Activated CD4-positive, alpha-beta memory T cell treated with anti-CD3 and anti-CD28 coated beads for 36 hours (primary cell): ENCODE results near the gene HSPA12B. TPM values are rescaled to one million over a fixed set of nuclear protein-coding genes. Genes with fewer than 3 reads are reported as not detected.

Experiments
- CTCF ChIA-PET: fragments of 350-600 bp; sonication (Branson Sonifier 250); formaldehyde crosslinking; loops from one replicate; lab custom pipeline; 2021; ENCODE audit warnings: antibody characterized with exemption, inconsistent platforms; lab: Charles Lee
- POLR2A ChIA-PET: fragments of 350-600 bp; sonication (Branson Sonifier 250); formaldehyde crosslinking; loops from one replicate; lab custom pipeline; 2021; ENCODE audit warnings: antibody characterized with exemption; lab: Charles Lee
- DNase-seq: peaks from one replicate; pipeline ENCODE4 v3.0.0-alpha.2; 2020
- H3K27ac Mint-ChIP-seq: one replicate; pipeline ENCODE4 v1.8.0; 2021; ENCODE audit warnings: mixed read lengths
- H3K27me3 Mint-ChIP-seq: one replicate; pipeline ENCODE4 v1.8.0; 2021; ENCODE audit warnings: mixed read lengths
- H3K36me3 Mint-ChIP-seq: one replicate; pipeline ENCODE4 v1.8.0; 2021; ENCODE audit warnings: mixed read lengths
- H3K4me1 Mint-ChIP-seq: one replicate; pipeline ENCODE4 v1.8.0; 2021; ENCODE audit warnings: low read depth, mixed read lengths
- H3K4me3 Mint-ChIP-seq: one replicate; pipeline ENCODE4 v1.8.0; 2021; ENCODE audit warnings: mild to moderate bottlenecking, mixed read lengths
- H3K9me3 Mint-ChIP-seq: one replicate; pipeline ENCODE4 v1.8.0; 2021; ENCODE audit warnings: mixed read lengths
- intact Hi-C: fragments of 100-400 bp; cut with micrococcal nuclease; formaldehyde crosslinking; loops from one replicate; pipeline ENCODE4 v1.15.1; 2023
- total RNA-seq, 2 experiments: library from RNA; stranded (reverse); gene quantifications; one replicate each; pipeline ENCODE4 v1.2.3, GENCODE V29; 2021

Gene HSPA12B
- total RNA-seq, 2 experiments from 2014 or later, result not detected

DNA sequence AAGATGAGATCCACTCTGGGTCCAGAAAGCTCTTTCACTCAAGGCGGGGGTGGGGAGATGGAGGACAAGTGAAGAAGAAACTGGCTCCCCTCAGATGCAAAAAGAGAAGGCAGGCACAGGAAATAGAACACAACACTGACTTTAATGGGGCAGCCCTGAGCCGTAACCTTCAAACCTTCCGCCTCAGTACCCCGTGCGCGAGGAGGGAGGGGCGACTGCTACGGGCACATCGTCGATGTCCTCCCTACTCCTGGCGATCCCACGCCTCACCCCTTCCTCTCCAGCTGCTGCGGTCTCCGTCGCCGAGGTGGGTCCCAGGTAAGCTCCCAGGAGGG is 44.9 kb downstream of the HSPA12B start:
- ChIA-PET POLR2A (interaction anchor here (3.1 kb wide), 1 partner anchor 10 kb away, joined by 25 read pairs; the partner anchor contains the start of gene ADISSP), CTCF (interaction anchor here (1.7 to 3.5 kb wide), 4 partner anchors 9 to 308 kb away, joined by 4 to 30 read pairs (median 8); partner anchors contain the start of genes ADISSP and CENPB)
- H3K4me3 Mint-ChIP-seq, result peak overlapping the region; percentile 76
- no peaks in the 10 kb centered on the region for H3K9me3 Mint-ChIP-seq
- DNase-seq, result no peak
- H3K27me3 Mint-ChIP-seq, result peaks cover 12% of the 10 kb centered on the region
- H3K4me1 Mint-ChIP-seq, result peaks cover 31% of the 10 kb centered on the region
- no peak overlapping the region for H3K27ac Mint-ChIP-seq
- H3K36me3 Mint-ChIP-seq, result no peaks in the 10 kb centered on the region
- intact Hi-C loops, result no loop called here

- H3K27ac Mint-ChIP-seq, result no peak overlapping the region
- H3K27me3 Mint-ChIP-seq, result peaks cover 12% of the 10 kb centered on the region
- H3K9me3 Mint-ChIP-seq, result no peaks in the 10 kb centered on the region
- H3K36me3 Mint-ChIP-seq, result no peaks in the 10 kb centered on the region
- intact Hi-C loops, result no loop called here
- DNase-seq, result peak; percentile 63
- peaks cover 31% of the 10 kb centered on the region for H3K4me1 Mint-ChIP-seq
- peak overlapping the region; percentile 76 for H3K4me3 Mint-ChIP-seq
- ChIA-PET CTCF (interaction anchor here (1.3 to 3.5 kb wide), 6 partner anchors 9 to 67 kb away, joined by 3 to 30 read pairs (median 7); partner anchors contain the start of genes ADISSP, AP5S1 and CENPB), POLR2A (interaction anchor here (0.7 to 3.1 kb wide), 2 partner anchors 10 to 90 kb away, joined by 3 to 25 read pairs; partner anchors contain the start of gene ADISSP)
Measured at GRCh38 chr20:3777716-3778629, 45.5 kb downstream of the HSPA12B start.

DNA sequence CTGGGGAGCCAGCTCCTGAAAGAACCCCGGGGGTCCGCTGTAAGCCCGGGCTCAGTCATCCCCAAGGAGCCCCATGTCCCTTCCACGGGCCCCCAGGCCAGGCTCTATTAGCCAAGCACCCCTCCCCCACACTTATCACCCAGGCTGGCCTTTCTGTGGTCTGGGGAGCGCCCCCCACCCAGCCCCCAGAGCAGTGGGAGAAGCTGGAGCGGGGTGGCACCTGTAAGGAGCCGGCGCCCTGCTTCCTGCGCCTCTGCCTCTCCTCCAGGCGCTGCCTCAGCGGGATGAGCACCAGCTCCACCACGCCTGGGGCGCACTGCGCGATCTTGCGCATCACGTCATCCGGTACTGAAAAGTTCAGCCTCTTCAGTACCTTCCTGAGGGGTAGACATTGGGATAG is 46.5 kb downstream of the HSPA12B start:
- POLR2A ChIA-PET, result interaction anchor here (0.7 to 3.1 kb wide), 2 partner anchors 11 to 89 kb away, joined by 3 to 25 read pairs; partner anchors contain the start of gene ADISSP
- no peak for DNase-seq
- H3K27ac Mint-ChIP-seq, result no peak overlapping the region
- H3K4me1 Mint-ChIP-seq, result peaks cover 39% of the 10 kb centered on the region
- H3K27me3 Mint-ChIP-seq, result peaks cover 12% of the 10 kb centered on the region
- CTCF ChIA-PET, result interaction anchor here (1.0 to 3.5 kb wide), 6 partner anchors 8 to 41 kb away, joined by 3 to 30 read pairs (median 7); partner anchors contain the start of genes ADISSP, AP5S1 and CENPB
- no peaks in the 10 kb centered on the region for H3K36me3 Mint-ChIP-seq
- intact Hi-C loops, result no loop called here
- no peak overlapping the region for H3K4me3 Mint-ChIP-seq
- H3K9me3 Mint-ChIP-seq, result no peaks in the 10 kb centered on the region

GRCh38 chr20:3781153-3781910 is 48.8 kb downstream of the HSPA12B start, which contains the start of gene SPEF1:
TSS of gene SPEF1 (minus strand) at chr20:3781448. CDS start at chr20:3781287, 161 bp downstream.
- H3K4me3 Mint-ChIP-seq, result peak within 1 kb of the TSS; percentile 43
- ChIA-PET POLR2A (interaction anchor here (1.0 kb wide), 1 partner anchor 13 kb away, joined by 4 read pairs; the partner anchor contains the start of gene ADISSP), CTCF (interaction anchor here (0.7 to 2.2 kb wide), 4 partner anchors 13 to 304 kb away, joined by 3 to 10 read pairs (median 4); partner anchors contain the start of genes ADISSP and AP5S1)
- H3K27me3 Mint-ChIP-seq, result peaks cover 12% of the 10 kb centered on the region
- no peak within 1 kb of the TSS for H3K27ac Mint-ChIP-seq
- intact Hi-C loops, result loop anchor here (1.0 to 10.0 kb wide), 2 partner anchors 13 to 303 kb away; no protein-coding TSS in a partner anchor
- H3K36me3 Mint-ChIP-seq, result peaks cover 6% of the 10 kb centered on the region
- peaks cover 52% of the 10 kb centered on the region for H3K4me1 Mint-ChIP-seq
- no peaks in the 10 kb centered on the region for H3K9me3 Mint-ChIP-seq
- peak; percentile 68 for DNase-seq

GRCh38 chr20:3782597-3782996 is 50.1 kb downstream of the HSPA12B start:
- no peak for DNase-seq
- ChIA-PET POLR2A (no interaction called here), CTCF (interaction anchor here (2.2 to 10.4 kb wide), 2 partner anchors 14 to 34 kb away, joined by 10 to 180 read pairs; partner anchors contain the start of genes ADISSP and AP5S1)
- intact Hi-C loops, result loop anchor here (10.0 kb wide), 1 partner anchor 302 kb away; no protein-coding TSS in a partner anchor
- H3K27me3 Mint-ChIP-seq, result peaks cover 9% of the 10 kb centered on the region
- H3K4me1 Mint-ChIP-seq, result peaks cover 49% of the 10 kb centered on the region
- peaks cover 6% of the 10 kb centered on the region for H3K36me3 Mint-ChIP-seq
- H3K4me3 Mint-ChIP-seq, result no peak overlapping the region
- H3K9me3 Mint-ChIP-seq, result no peaks in the 10 kb centered on the region
- no peak overlapping the region for H3K27ac Mint-ChIP-seq

DNA sequence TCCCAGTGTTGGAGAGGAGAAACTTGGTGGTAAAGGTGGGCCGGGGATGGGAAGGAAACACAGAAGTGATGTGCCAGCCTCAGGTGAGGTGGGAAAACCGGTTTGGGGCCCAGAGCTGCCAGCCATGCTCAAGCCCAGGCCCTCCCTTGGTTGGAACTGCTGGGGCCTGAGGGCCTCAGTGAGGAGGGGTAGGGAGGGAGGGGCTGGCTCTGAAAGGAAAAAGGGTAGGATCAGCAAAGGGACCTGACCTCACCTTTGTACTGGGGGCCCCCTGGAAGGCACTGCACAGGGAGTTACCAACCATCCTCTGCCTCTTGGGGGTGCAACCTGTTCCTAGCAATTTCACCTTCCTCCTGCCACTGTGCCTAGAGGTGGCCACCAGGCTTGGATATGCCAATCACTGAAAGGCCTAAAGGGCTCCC is 50.6 kb downstream of the HSPA12B start:
- Mint-ChIP-seq H3K27ac (no peak overlapping the region), H3K4me1 (peaks cover 50% of the 10 kb centered on the region)
- intact Hi-C loops, result loop anchor here (10.0 kb wide), 1 partner anchor 302 kb away; no protein-coding TSS in a partner anchor

DNA sequence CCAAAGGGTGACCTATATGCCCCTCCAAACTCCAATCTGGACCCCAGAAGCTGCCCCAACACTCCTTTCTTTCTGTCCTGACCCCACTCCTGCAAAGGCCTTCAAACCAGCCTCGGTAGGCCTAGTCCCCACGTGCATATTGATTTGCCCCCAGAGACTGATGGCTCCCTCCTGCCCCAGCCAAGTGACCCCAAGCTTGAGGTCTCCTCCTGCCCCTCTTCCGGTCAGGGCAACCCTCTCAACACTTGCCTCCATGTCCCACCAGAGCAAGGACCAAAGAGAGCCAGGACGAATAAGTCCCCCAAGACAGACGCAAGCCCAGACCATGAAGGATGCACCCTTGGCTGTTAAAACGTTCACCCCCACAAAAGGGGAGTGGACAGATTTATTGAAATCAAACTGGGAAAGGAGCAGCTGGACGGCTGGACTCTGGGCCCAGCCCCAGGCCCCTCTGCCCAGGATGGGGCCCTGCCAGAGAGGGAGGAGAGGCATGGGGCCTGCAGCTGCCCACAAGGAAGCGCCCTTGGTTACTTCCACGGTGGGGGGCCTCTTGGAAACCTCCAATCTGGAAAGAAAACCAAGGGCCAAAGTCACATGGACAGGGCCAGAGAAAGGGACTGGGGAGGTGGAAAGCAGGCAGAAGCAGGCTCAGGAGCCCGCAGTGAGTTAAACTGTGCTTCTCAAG is 51.2 kb downstream of the HSPA12B start:
- H3K27me3 Mint-ChIP-seq, result peaks cover 7% of the 10 kb centered on the region
- ChIA-PET POLR2A (interaction anchor here (3.4 kb wide), 1 partner anchor 15 kb away, joined by 18 read pairs; the partner anchor contains the start of gene ADISSP), CTCF (interaction anchor here (10.4 kb wide), 1 partner anchor 33 kb away, joined by 180 read pairs; the partner anchor contains the start of gene AP5S1)
- no peak overlapping the region for H3K27ac Mint-ChIP-seq
- no peak overlapping the region for H3K4me3 Mint-ChIP-seq
- DNase-seq, result no peak
- intact Hi-C loops, result loop anchor here (10.0 kb wide), 1 partner anchor 301 kb away; no protein-coding TSS in a partner anchor
- no peaks in the 10 kb centered on the region for H3K9me3 Mint-ChIP-seq
- H3K4me1 Mint-ChIP-seq, result peaks cover 52% of the 10 kb centered on the region
- peaks cover 6% of the 10 kb centered on the region for H3K36me3 Mint-ChIP-seq

More for the DNA sequence above, 50.6 kb downstream of the HSPA12B start:
- Mint-ChIP-seq H3K27me3 (peaks cover 9% of the 10 kb centered on the region), H3K36me3 (peaks cover 6% of the 10 kb centered on the region), H3K9me3 (no peaks in the 10 kb centered on the region), H3K4me3 (no peak overlapping the region)
- no peak for DNase-seq
- ChIA-PET POLR2A (no interaction called here), CTCF (interaction anchor here (10.4 kb wide), 1 partner anchor 34 kb away, joined by 180 read pairs; the partner anchor contains the start of gene AP5S1)

- Mint-ChIP-seq H3K36me3 (peaks cover 6% of the 10 kb centered on the region), H3K4me3 (peak overlapping the region; percentile 53), H3K27ac (peak overlapping the region; percentile 47), H3K9me3 (no peaks in the 10 kb centered on the region), H3K4me1 (peaks cover 54% of the 10 kb centered on the region), H3K27me3 (peaks cover 4% of the 10 kb centered on the region)
- ChIA-PET POLR2A (interaction anchor here (3.4 kb wide), 1 partner anchor 16 kb away, joined by 18 read pairs; the partner anchor contains the start of gene ADISSP), CTCF (interaction anchor here (10.4 kb wide), 1 partner anchor 33 kb away, joined by 180 read pairs; the partner anchor contains the start of gene AP5S1)
- no peak for DNase-seq
- intact Hi-C loops, result loop anchor here (10.0 kb wide), 1 partner anchor 300 kb away; no protein-coding TSS in a partner anchor
Measured at GRCh38 chr20:3784216-3784853, 51.9 kb downstream of the HSPA12B start.

DNA sequence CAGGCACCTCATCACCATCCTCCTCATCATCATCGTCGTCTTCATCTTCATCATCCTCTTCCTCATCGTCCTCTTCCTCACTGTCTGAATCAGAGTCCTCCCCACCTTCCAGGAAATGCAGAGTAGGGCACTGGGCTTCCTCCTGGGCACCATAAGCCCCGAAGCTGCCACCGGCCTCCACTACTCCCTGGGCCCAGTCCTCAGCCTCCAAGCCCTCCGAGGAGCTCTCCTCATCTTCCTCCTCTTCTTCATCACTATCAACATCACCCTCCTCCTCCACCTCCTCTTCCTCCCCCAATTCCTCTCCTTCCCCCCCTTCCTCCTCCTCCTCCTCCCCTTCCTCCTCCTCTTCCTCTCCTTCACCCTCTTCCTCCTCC is 52.4 kb downstream of the HSPA12B start:
- CTCF ChIA-PET, result interaction anchor here (1.9 to 10.4 kb wide), 4 partner anchors 17 to 70 kb away, joined by 8 to 180 read pairs (median 23); partner anchors contain the start of genes ADISSP and AP5S1
- H3K27me3 Mint-ChIP-seq, result no peaks in the 10 kb centered on the region
- H3K9me3 Mint-ChIP-seq, result no peaks in the 10 kb centered on the region
- H3K4me3 Mint-ChIP-seq, result peak overlapping the region; percentile 53
- H3K4me1 Mint-ChIP-seq, result peaks cover 52% of the 10 kb centered on the region
- POLR2A ChIA-PET, result interaction anchor here (3.4 kb wide), 1 partner anchor 17 kb away, joined by 18 read pairs; the partner anchor contains the start of gene ADISSP
- DNase-seq, result no peak
- intact Hi-C loops, result loop anchor here (10.0 kb wide), 1 partner anchor 300 kb away; no protein-coding TSS in a partner anchor
- peak overlapping the region; percentile 47 for H3K27ac Mint-ChIP-seq
- peaks cover 6% of the 10 kb centered on the region for H3K36me3 Mint-ChIP-seq
